ENCODE measurements around the gene NR1I3.

Gene NR1I3

DNA sequence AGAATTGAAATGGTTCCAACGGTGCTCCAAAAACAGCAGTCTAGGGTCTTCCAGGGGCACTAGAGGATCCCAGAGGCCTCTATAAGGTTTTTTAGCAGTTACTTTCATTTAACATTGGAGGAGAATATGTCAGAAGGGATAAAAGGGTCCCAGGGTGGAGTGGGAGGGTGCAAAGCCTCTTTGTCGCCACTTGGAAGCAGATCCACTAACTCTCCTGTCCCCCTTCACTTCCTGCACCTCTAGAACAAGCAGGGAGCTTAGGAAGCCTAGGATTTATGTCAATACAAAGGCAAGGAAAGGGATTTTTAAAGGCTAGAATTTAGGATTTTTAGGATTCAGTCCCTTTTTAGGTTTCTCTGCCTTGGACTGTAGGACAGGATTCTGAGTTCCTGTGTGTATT lies 28.8 kb upstream of the NR1I3 start:
- Histone ChIP-seq H4K20me1 (ENCODE audit: insufficient read depth, low read length) (no peaks in the 10 kb centered on the region), H2AFZ (ENCODE audit: low read depth, low read length) (no peak overlapping the region), H3K27me3 (ENCODE audit: insufficient read depth, low read length, poor library complexity) (peaks cover 5% of the 10 kb centered on the region), H3K36me3 (ENCODE audit: insufficient read depth, low read length) (no peaks in the 10 kb centered on the region), H3K4me3 (ENCODE audit: low read depth in 1 of 2, low read length in 2 of 2) (no peak overlapping the region), H3K4me1 (ENCODE audit: insufficient read depth, low read length) (no peaks in the 10 kb centered on the region), H3K79me2 (ENCODE audit: insufficient read depth, low read length) (no peaks in the 10 kb centered on the region), H3K9me3 (ENCODE audit: insufficient read depth, low read length, severe bottlenecking) (no peaks in the 10 kb centered on the region), H3K27ac (ENCODE audit: low read length) (no peak overlapping the region), H3K4me2 (ENCODE audit: insufficient read depth, low read length) (no peak overlapping the region), H3K9ac (ENCODE audit: low read depth, low read length) (no peak overlapping the region)
- TF ChIP-seq, protein P1, sequence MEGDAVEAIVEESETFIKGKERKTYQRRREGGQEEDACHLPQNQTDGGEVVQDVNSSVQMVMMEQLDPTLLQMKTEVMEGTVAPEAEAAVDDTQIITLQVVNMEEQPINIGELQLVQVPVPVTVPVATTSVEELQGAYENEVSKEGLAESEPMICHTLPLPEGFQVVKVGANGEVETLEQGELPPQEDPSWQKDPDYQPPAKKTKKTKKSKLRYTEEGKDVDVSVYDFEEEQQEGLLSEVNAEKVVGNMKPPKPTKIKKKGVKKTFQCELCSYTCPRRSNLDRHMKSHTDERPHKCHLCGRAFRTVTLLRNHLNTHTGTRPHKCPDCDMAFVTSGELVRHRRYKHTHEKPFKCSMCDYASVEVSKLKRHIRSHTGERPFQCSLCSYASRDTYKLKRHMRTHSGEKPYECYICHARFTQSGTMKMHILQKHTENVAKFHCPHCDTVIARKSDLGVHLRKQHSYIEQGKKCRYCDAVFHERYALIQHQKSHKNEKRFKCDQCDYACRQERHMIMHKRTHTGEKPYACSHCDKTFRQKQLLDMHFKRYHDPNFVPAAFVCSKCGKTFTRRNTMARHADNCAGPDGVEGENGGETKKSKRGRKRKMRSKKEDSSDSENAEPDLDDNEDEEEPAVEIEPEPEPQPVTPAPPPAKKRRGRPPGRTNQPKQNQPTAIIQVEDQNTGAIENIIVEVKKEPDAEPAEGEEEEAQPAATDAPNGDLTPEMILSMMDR (IDR thresholded peaks at IDR 0.05; ENCODE audit: borderline replicate concordance, extremely low read depth, low read length, poor library complexity, severe bottlenecking): no peak
- DNase-seq: no peak
- ATAC-seq (ENCODE audit: insufficient read depth, low read depth): no peak

DNA sequence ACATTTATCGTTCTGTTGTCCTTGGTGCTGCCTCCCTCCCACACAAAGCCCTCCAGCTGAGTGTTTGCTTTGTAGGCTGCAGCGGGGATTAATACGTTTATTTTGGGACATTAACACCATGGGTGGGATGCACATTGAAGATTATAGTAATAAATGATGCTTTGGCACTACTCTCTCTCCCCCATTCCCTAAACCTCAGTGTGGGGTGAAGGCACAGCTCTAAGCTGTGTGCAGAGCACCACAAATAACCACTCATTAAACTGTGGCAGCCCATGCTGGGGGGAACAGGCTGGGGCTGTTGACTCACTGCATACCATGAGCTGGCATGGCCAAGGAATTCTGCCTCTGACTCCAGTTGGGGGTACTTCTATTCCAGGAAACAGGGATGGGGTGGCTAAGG lies 28.2 kb upstream of the NR1I3 start:
- no peak for DNase-seq
- H2AFZ ChIP-seq (ENCODE audit: low read depth, low read length): no peak overlapping the region
- no peak for ATAC-seq (ENCODE audit: insufficient read depth, low read depth)

DNA sequence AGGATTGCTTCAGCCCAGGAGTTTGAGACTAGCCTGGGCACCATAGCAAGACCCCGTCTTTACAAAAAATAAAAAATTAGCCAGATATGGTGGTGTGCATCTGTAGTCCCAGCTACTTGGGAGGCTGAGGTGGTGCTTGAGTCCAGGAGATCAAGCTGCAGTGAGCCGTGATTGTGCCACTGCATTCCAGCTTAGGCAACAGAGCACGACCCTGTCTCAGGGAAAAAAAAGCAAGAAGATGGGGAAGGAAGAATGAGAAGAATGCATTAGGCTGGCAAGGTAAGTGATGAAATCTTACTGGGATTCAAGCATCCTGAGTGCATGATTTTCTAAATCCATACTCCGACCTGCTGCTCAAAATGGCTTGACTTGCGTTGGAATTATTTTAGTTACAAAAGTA lies 27.3 kb upstream of the NR1I3 start:
- Histone ChIP-seq H3K4me3 (ENCODE audit: low read depth in 1 of 2, low read length in 2 of 2) (no peak overlapping the region), H3K9ac (ENCODE audit: low read depth, low read length) (no peak overlapping the region), H3K4me1 (ENCODE audit: insufficient read depth, low read length) (no peaks in the 10 kb centered on the region), H3K27ac (ENCODE audit: low read length) (no peak overlapping the region), H3K27me3 (ENCODE audit: insufficient read depth, low read length, poor library complexity) (peaks cover 15% of the 10 kb centered on the region), H3K36me3 (ENCODE audit: insufficient read depth, low read length) (no peaks in the 10 kb centered on the region), H2AFZ (ENCODE audit: low read depth, low read length) (no peak overlapping the region), H3K79me2 (ENCODE audit: insufficient read depth, low read length) (no peaks in the 10 kb centered on the region), H4K20me1 (ENCODE audit: insufficient read depth, low read length) (no peaks in the 10 kb centered on the region), H3K9me3 (ENCODE audit: insufficient read depth, low read length, severe bottlenecking) (no peaks in the 10 kb centered on the region), H3K4me2 (ENCODE audit: insufficient read depth, low read length) (no peak overlapping the region)
- ATAC-seq (ENCODE audit: insufficient read depth, low read depth) (no peak), DNase-seq (no peak)
- TF ChIP-seq, protein P1 (IDR thresholded peaks at IDR 0.05; ENCODE audit: borderline replicate concordance, extremely low read depth, low read length, poor library complexity, severe bottlenecking): no peak
- no peak for TF ChIP-seq EZH2 (IDR thresholded peaks at IDR 0.05; ENCODE audit: borderline replicate concordance, low read depth, low read length, severe bottlenecking)

More for the DNA sequence above, 28.2 kb upstream of the NR1I3 start:
- TF ChIP-seq, protein P1 (IDR thresholded peaks at IDR 0.05; ENCODE audit: borderline replicate concordance, extremely low read depth, low read length, poor library complexity, severe bottlenecking): no peak
- TF ChIP-seq EZH2 (IDR thresholded peaks at IDR 0.05; ENCODE audit: borderline replicate concordance, low read depth, low read length, severe bottlenecking): no peak
- Histone ChIP-seq H3K4me1 (ENCODE audit: insufficient read depth, low read length) (no peaks in the 10 kb centered on the region), H3K4me2 (ENCODE audit: insufficient read depth, low read length) (no peak overlapping the region), H3K9me3 (ENCODE audit: insufficient read depth, low read length, severe bottlenecking) (no peaks in the 10 kb centered on the region), H3K79me2 (ENCODE audit: insufficient read depth, low read length) (no peaks in the 10 kb centered on the region), H4K20me1 (ENCODE audit: insufficient read depth, low read length) (no peaks in the 10 kb centered on the region), H3K4me3 (ENCODE audit: low read depth in 1 of 2, low read length in 2 of 2) (no peak overlapping the region), H3K27ac (ENCODE audit: low read length) (no peak overlapping the region), H3K9ac (ENCODE audit: low read depth, low read length) (no peak overlapping the region), H3K27me3 (ENCODE audit: insufficient read depth, low read length, poor library complexity) (peaks cover 7% of the 10 kb centered on the region), H3K36me3 (ENCODE audit: insufficient read depth, low read length) (no peaks in the 10 kb centered on the region)

All from DND-41 (cell line).